ENCODE results near the gene VIPAS39.
A peak's percentile ranks its signal among the peaks of the same experiment; 100 is the strongest.

Gene VIPAS39

GRCh38 chr14:77457522-77458248, at the start of gene VIPAS39, which contains the start of gene AHSA1:
Gene VIPAS39, minus strand, starts transcription at chr14:77457601. Its CDS starts 3,499 bp downstream, at chr14:77454102.
Gene AHSA1, plus strand, starts transcription at chr14:77458093. Its CDS starts 97 bp downstream, at chr14:77458190.
- peak; percentile 97 to 99 for DNase-seq

- no peak for DNase-seq
These were observed 47.6 kb upstream of the VIPAS39 start for GRCh38 chr14:77505031-77505430.

GRCh38 chr14:77503138-77503537, 45.7 kb upstream of the VIPAS39 start:
- no peak for DNase-seq

GRCh38 chr14:77502109-77502782, 44.8 kb upstream of the VIPAS39 start:
- DNase-seq: no peak

GRCh38 chr14:77498984-77499527, 41.7 kb upstream of the VIPAS39 start:
- no peak for DNase-seq

- DNase-seq: no peak
These were observed 40.9 kb upstream of the VIPAS39 start, which contains the start of gene ISM2 for GRCh38 chr14:77498120-77498979. Gene ISM2, minus strand, starts transcription at chr14:77498816. Its CDS starts 23 bp downstream, at chr14:77498793.

- no peak for DNase-seq
These were observed 37.9 kb upstream of the VIPAS39 start for GRCh38 chr14:77495334-77495733.

- DNase-seq: no peak
These were observed 33.7 kb upstream of the VIPAS39 start for GRCh38 chr14:77491056-77491455.

- DNase-seq: no peak
These were observed 33.1 kb upstream of the VIPAS39 start for GRCh38 chr14:77490347-77490986.

- no peak for DNase-seq
These were observed 31.6 kb upstream of the VIPAS39 start for GRCh38 chr14:77489041-77489440.

- DNase-seq: no peak
These were observed 31.2 kb upstream of the VIPAS39 start for GRCh38 chr14:77488558-77488957.

GRCh38 chr14:77485901-77486678, 28.7 kb upstream of the VIPAS39 start:
- no peak for DNase-seq

GRCh38 chr14:77485256-77485655, 27.9 kb upstream of the VIPAS39 start:
- no peak for DNase-seq

GRCh38 chr14:77482422-77482821, 25.0 kb upstream of the VIPAS39 start:
- no peak for DNase-seq

- no peak for DNase-seq
These were observed 21.4 kb upstream of the VIPAS39 start for GRCh38 chr14:77478796-77479195.

- DNase-seq: no peak
These were observed 20.6 kb upstream of the VIPAS39 start for GRCh38 chr14:77478029-77478428.

- DNase-seq: no peak
These were observed 18.2 kb upstream of the VIPAS39 start for GRCh38 chr14:77475432-77476115.

GRCh38 chr14:77474479-77475177, 17.2 kb upstream of the VIPAS39 start:
- no peak for DNase-seq

GRCh38 chr14:77473921-77474320, 16.5 kb upstream of the VIPAS39 start:
- no peak for DNase-seq

GRCh38 chr14:77470224-77470870, 12.9 kb upstream of the VIPAS39 start:
- DNase-seq: no peak
